SJCRH30 (cell line): ENCODE measurements around the gene CAMSAP1. TPM values are rescaled to one million over a fixed set of nuclear protein-coding genes. Genes with fewer than 3 reads are reported as not detected.

Experiments used
- DNase-seq, 2 experiments: peaks; one replicate each; pipeline ENCODE4 v3.0.0-alpha.2; 2015 to 2020
- H3K27ac ChIP-seq: fragments of 250-450 bp; sonication (Bioruptor Pico); 2 replicates; pipeline ENCODE4 v1.5.1; 2020; ENCODE audit warnings: mild to moderate bottlenecking, moderate library complexity
- H3K27me3 ChIP-seq: fragments of 250-450 bp; sonication (Bioruptor Pico); 2 replicates; pipeline ENCODE4 v1.5.1; 2020; ENCODE audit warnings: mild to moderate bottlenecking, moderate library complexity
- H3K36me3 ChIP-seq: fragments of 250-450 bp; sonication (Bioruptor Pico); 2 replicates; pipeline ENCODE4 v1.5.1; 2020; ENCODE audit warnings: mild to moderate bottlenecking, moderate library complexity
- H3K4me1 ChIP-seq: fragments of 250-450 bp; sonication (Bioruptor Pico); 2 replicates; pipeline ENCODE4 v1.5.1; 2020; ENCODE audit warnings: mild to moderate bottlenecking, moderate library complexity
- H3K4me3 ChIP-seq: fragments of 250-450 bp; sonication (Bioruptor Pico); 2 replicates; pipeline ENCODE4 v1.5.1; 2020; ENCODE audit warnings: mild to moderate bottlenecking, moderate library complexity
- H3K9me3 ChIP-seq: fragments of 250-450 bp; sonication (Bioruptor Pico); replicated peaks from 2 replicates; pipeline ENCODE4 v1.5.1; 2020; ENCODE audit warnings: mild to moderate bottlenecking, moderate library complexity
- total RNA-seq: library from RNA; depleted of rRNA; stranded (reverse); fragments of >200 nt; shearing (Covaris generic); gene quantifications from 2 replicates; pipeline ENCODE4 v1.2.3, GENCODE V29; 2014

Gene CAMSAP1
- total RNA-seq, 1 experiment from 2014 or later, result 42.3 TPM

- Histone ChIP-seq H3K9me3 (no peaks in the 10 kb centered on the region), H3K36me3 (peaks cover 3% of the 10 kb centered on the region; the same call in 1 of the 2 replicates), H3K27ac (peak overlapping the region; percentile 1; the same call in 1 of the 2 replicates), H3K4me3 (no peak overlapping the region), H3K27me3 (no peaks in the 10 kb centered on the region), H3K4me1 (peaks cover 17% of the 10 kb centered on the region)
- peak; percentile 33 to 55 for DNase-seq
Observed at GRCh38 chr9:135877791-135878527, 29.4 kb downstream of the CAMSAP1 start.

GRCh38 chr9:135876936-135877335, 30.4 kb downstream of the CAMSAP1 start:
- peak in 1 of 2 experiments; percentile 25 for DNase-seq

GRCh38 chr9:135874859-135875258, 32.5 kb downstream of the CAMSAP1 start:
- Histone ChIP-seq H3K36me3 (no peaks in the 10 kb centered on the region), H3K4me3 (no peak overlapping the region), H3K27me3 (no peaks in the 10 kb centered on the region), H3K9me3 (no peaks in the 10 kb centered on the region), H3K27ac (no peak overlapping the region), H3K4me1 (peaks cover 17% of the 10 kb centered on the region)
- DNase-seq, result no peak

More at GRCh38 chr9:135876936-135877335, 30.4 kb downstream of the CAMSAP1 start:
- no peak overlapping the region for H3K4me3 ChIP-seq
- H3K27me3 ChIP-seq, result no peaks in the 10 kb centered on the region
- H3K9me3 ChIP-seq, result no peaks in the 10 kb centered on the region
- H3K4me1 ChIP-seq, result peaks cover 17% of the 10 kb centered on the region
- H3K27ac ChIP-seq, result no peak overlapping the region
- H3K36me3 ChIP-seq, result peaks cover 3% of the 10 kb centered on the region; the same call in 1 of the 2 replicates

- Histone ChIP-seq H3K27me3 (no peaks in the 10 kb centered on the region), H3K27ac (no peak overlapping the region), H3K9me3 (no peaks in the 10 kb centered on the region), H3K4me1 (no peaks in the 10 kb centered on the region), H3K4me3 (no peak overlapping the region), H3K36me3 (0 out of 2 replicates have a peak, but pooled peaks cover 4% of the 10 kb centered on the region)
- DNase-seq, result no peak
Observed at GRCh38 chr9:135869909-135870308, 37.4 kb downstream of the CAMSAP1 start.

GRCh38 chr9:135865531-135865930, 41.8 kb downstream of the CAMSAP1 start:
- Histone ChIP-seq H3K9me3 (no peaks in the 10 kb centered on the region), H3K4me1 (no peaks in the 10 kb centered on the region), H3K27ac (no peak overlapping the region), H3K36me3 (peaks cover 6% of the 10 kb centered on the region; the same call in 1 of the 2 replicates), H3K27me3 (no peaks in the 10 kb centered on the region), H3K4me3 (no peak overlapping the region)
- no peak for DNase-seq

GRCh38 chr9:135864447-135865049, 42.8 kb downstream of the CAMSAP1 start:
- Histone ChIP-seq H3K27me3 (no peaks in the 10 kb centered on the region), H3K4me1 (no peaks in the 10 kb centered on the region), H3K27ac (no peak overlapping the region), H3K36me3 (peaks cover 6% of the 10 kb centered on the region; the same call in 1 of the 2 replicates), H3K4me3 (no peak overlapping the region), H3K9me3 (no peaks in the 10 kb centered on the region)
- DNase-seq, result peak; percentile 58 to 75

- Histone ChIP-seq H3K27ac (no peak overlapping the region), H3K36me3 (peaks cover 4% of the 10 kb centered on the region; the same call in 1 of the 2 replicates), H3K4me3 (no peak overlapping the region), H3K4me1 (no peaks in the 10 kb centered on the region), H3K9me3 (no peaks in the 10 kb centered on the region), H3K27me3 (no peaks in the 10 kb centered on the region)
- DNase-seq, result no peak
Observed at GRCh38 chr9:135862809-135863208, 44.5 kb downstream of the CAMSAP1 start.

GRCh38 chr9:135858491-135859185, 48.7 kb downstream of the CAMSAP1 start:
- H3K27me3 ChIP-seq, result no peaks in the 10 kb centered on the region
- H3K9me3 ChIP-seq, result no peaks in the 10 kb centered on the region
- peaks cover 13% of the 10 kb centered on the region for H3K36me3 ChIP-seq
- no peaks in the 10 kb centered on the region for H3K4me1 ChIP-seq
- no peak for DNase-seq
- no peak overlapping the region for H3K27ac ChIP-seq
- H3K4me3 ChIP-seq, result no peak overlapping the region

- no peaks in the 10 kb centered on the region for H3K27me3 ChIP-seq
- H3K27ac ChIP-seq, result no peak overlapping the region
- DNase-seq, result no peak
- no peaks in the 10 kb centered on the region for H3K4me1 ChIP-seq
- H3K4me3 ChIP-seq, result no peak overlapping the region
- H3K9me3 ChIP-seq, result no peaks in the 10 kb centered on the region
- H3K36me3 ChIP-seq, result peaks cover 13% of the 10 kb centered on the region
Observed at GRCh38 chr9:135857843-135858242, 49.5 kb downstream of the CAMSAP1 start.

- DNase-seq, result no peak
- Histone ChIP-seq H3K27me3 (no peaks in the 10 kb centered on the region), H3K4me3 (no peak overlapping the region), H3K4me1 (no peaks in the 10 kb centered on the region), H3K36me3 (peaks cover 13% of the 10 kb centered on the region), H3K27ac (no peak overlapping the region), H3K9me3 (no peaks in the 10 kb centered on the region)
Observed at GRCh38 chr9:135857371-135857786, 50.0 kb downstream of the CAMSAP1 start.

- H3K9me3 ChIP-seq, result no peaks in the 10 kb centered on the region
- no peak overlapping the region for H3K27ac ChIP-seq
- DNase-seq, result no peak
Observed at GRCh38 chr9:135851748-135852147, 55.6 kb downstream of the CAMSAP1 start.

GRCh38 chr9:135850737-135851136, 56.6 kb downstream of the CAMSAP1 start:
- no peak overlapping the region for H3K4me3 ChIP-seq
- no peaks in the 10 kb centered on the region for H3K4me1 ChIP-seq
- H3K36me3 ChIP-seq, result peaks cover 13% of the 10 kb centered on the region
- no peak for DNase-seq
- H3K9me3 ChIP-seq, result no peaks in the 10 kb centered on the region
- H3K27ac ChIP-seq, result no peak overlapping the region
- no peaks in the 10 kb centered on the region for H3K27me3 ChIP-seq

More at GRCh38 chr9:135851748-135852147, 55.6 kb downstream of the CAMSAP1 start:
- H3K4me1 ChIP-seq, result no peaks in the 10 kb centered on the region
- peaks cover 10% of the 10 kb centered on the region for H3K36me3 ChIP-seq
- no peak overlapping the region for H3K4me3 ChIP-seq
- no peaks in the 10 kb centered on the region for H3K27me3 ChIP-seq

- Histone ChIP-seq H3K27ac (no peak overlapping the region), H3K27me3 (no peaks in the 10 kb centered on the region), H3K4me3 (no peak overlapping the region), H3K36me3 (peaks cover 12% of the 10 kb centered on the region; the same call in 1 of the 2 replicates), H3K9me3 (peaks cover 6% of the 10 kb centered on the region), H3K4me1 (no peaks in the 10 kb centered on the region)
- DNase-seq, result no peak
Observed at GRCh38 chr9:135849181-135849580, 58.2 kb downstream of the CAMSAP1 start.

GRCh38 chr9:135848341-135849047, 58.9 kb downstream of the CAMSAP1 start:
- H3K27me3 ChIP-seq, result no peaks in the 10 kb centered on the region
- H3K27ac ChIP-seq, result no peak overlapping the region
- H3K36me3 ChIP-seq, result peaks cover 10% of the 10 kb centered on the region; the same call in 1 of the 2 replicates
- DNase-seq, result no peak
- H3K4me1 ChIP-seq, result no peaks in the 10 kb centered on the region
- no peak overlapping the region for H3K4me3 ChIP-seq
- H3K9me3 ChIP-seq, result peaks cover 9% of the 10 kb centered on the region
